ENCODE measurements around the gene AKAP7.

- TF ChIP-seq EP300 (IDR thresholded peaks at IDR 0.05; ENCODE audit: borderline replicate concordance in 1 of 2, low read depth in 1 of 2, low read length in 1 of 2) (no peak), IRF3 (IDR thresholded peaks at IDR 0.05; ENCODE audit: low read depth, low read length) (no peak), EZH2phosphoT487 (IDR thresholded peaks at IDR 0.05; ENCODE audit: borderline replicate concordance, low read depth) (no peak), SMC3 (IDR thresholded peaks at IDR 0.05; ENCODE audit: low read depth, low read length) (no peak), TCF12 (IDR thresholded peaks at IDR 0.05) (no peak), POLR2AphosphoS5 (IDR thresholded peaks at IDR 0.05; ENCODE audit: low read depth, low read length) (no peak), ELF1 (IDR thresholded peaks at IDR 0.05) (no peak), PBX3 (IDR thresholded peaks at IDR 0.05) (no peak), ZBTB33 (IDR thresholded peaks at IDR 0.05; ENCODE audit: borderline replicate concordance, low read depth) (no peak), NFIC (IDR thresholded peaks at IDR 0.05; ENCODE audit: borderline replicate concordance) (no peak), CTCF (IDR thresholded peaks at IDR 0.05) (no peak)
Measured at GRCh38 chr6:131169613-131170012, 34.3 kb downstream of the AKAP7 start.
